Parathyroid adenoma (tissue), 2 donors: ENCODE results near the gene LTB.

ENCODE experiments used
- H2AFZ ChIP-seq: fragments of 300-600 bp; sonication (generic); one replicate; pipeline ENCODE4 v1.7.0; 2017; ENCODE audit warnings: antibody characterized with exemption, mild to moderate bottlenecking
- H3K27ac ChIP-seq: fragments of 300-600 bp; sonication (generic); one replicate; pipeline ENCODE4 v1.7.0; 2017
- H3K27me3 ChIP-seq: fragments of 300-600 bp; sonication (generic); one replicate; pipeline ENCODE4 v1.7.0; 2017; ENCODE audit warnings: low read length; ENCODE audit not compliant: control insufficient read depth, insufficient read depth
- H3K36me3 ChIP-seq: fragments of 300-600 bp; sonication (generic); one replicate; pipeline ENCODE4 v1.7.0; 2017; ENCODE audit warnings: low read length; ENCODE audit not compliant: control insufficient read depth, insufficient read depth
- H3K4me1 ChIP-seq: fragments of 300-600 bp; sonication (generic); one replicate; pipeline ENCODE4 v1.7.0; 2017; ENCODE audit warnings: control low read depth
- H3K4me2 ChIP-seq: fragments of 300-600 bp; sonication (generic); one replicate; pipeline ENCODE4 v1.7.0; 2017; ENCODE audit warnings: low read length
- H3K4me3 ChIP-seq: fragments of 300-600 bp; sonication (generic); one replicate; pipeline ENCODE4 v1.7.0; 2017; ENCODE audit warnings: low read depth, low read length
- H3K79me2 ChIP-seq: fragments of 300-600 bp; sonication (generic); one replicate; pipeline ENCODE4 v1.7.0; 2017; ENCODE audit warnings: control low read depth
- H3K9ac ChIP-seq: fragments of 300-600 bp; sonication (generic); one replicate; pipeline ENCODE4 v1.7.0; 2017; ENCODE audit warnings: mild to moderate bottlenecking
- H3K9me3 ChIP-seq: fragments of 300-600 bp; sonication (generic); one replicate; pipeline ENCODE4 v1.7.0; 2017; ENCODE audit warnings: low read length; ENCODE audit not compliant: control insufficient read depth
- TF ChIP-seq, protein P1 (sequence below): fragments of 300-600 bp; sonication (generic); IDR thresholded peaks from one replicate; pipeline ENCODE4 v1.7.0; 2017; ENCODE audit warnings: antibody characterized with exemption, mild to moderate bottlenecking
- donor health status: primary hyperparathyroidism.

Gene LTB

DNA sequence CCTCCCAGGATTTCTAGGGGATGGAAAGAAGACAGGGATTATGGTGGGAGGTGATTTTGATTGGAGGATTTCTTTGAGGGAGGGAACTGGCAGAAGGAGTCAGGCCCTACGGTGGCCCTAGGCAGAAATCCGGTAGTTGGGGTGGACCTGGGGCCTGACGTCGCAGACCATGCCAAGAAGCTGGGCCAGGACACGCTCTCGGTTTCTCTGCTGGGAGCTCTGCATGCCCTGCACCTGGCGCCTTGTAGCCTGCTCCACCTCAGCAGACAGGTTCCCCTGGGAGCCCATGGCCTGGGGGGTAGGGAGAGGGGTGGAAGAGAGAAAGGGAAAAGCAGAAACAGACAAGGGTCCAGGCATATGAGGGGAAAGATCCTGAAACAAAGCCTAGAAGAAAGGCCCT is 36.9 kb downstream of the LTB start:
- Histone ChIP-seq H3K9ac (no peak overlapping the region), H3K4me1 (peaks cover 18% of the 10 kb centered on the region), H2AFZ (no peak overlapping the region), H3K36me3 (no peaks in the 10 kb centered on the region), H3K27ac (no peak overlapping the region), H3K79me2 (peaks cover 32% of the 10 kb centered on the region), H3K4me2 (no peak overlapping the region), H3K27me3 (no peaks in the 10 kb centered on the region), H3K9me3 (no peaks in the 10 kb centered on the region), H3K4me3 (no peak overlapping the region)
- TF ChIP-seq, protein P1, sequence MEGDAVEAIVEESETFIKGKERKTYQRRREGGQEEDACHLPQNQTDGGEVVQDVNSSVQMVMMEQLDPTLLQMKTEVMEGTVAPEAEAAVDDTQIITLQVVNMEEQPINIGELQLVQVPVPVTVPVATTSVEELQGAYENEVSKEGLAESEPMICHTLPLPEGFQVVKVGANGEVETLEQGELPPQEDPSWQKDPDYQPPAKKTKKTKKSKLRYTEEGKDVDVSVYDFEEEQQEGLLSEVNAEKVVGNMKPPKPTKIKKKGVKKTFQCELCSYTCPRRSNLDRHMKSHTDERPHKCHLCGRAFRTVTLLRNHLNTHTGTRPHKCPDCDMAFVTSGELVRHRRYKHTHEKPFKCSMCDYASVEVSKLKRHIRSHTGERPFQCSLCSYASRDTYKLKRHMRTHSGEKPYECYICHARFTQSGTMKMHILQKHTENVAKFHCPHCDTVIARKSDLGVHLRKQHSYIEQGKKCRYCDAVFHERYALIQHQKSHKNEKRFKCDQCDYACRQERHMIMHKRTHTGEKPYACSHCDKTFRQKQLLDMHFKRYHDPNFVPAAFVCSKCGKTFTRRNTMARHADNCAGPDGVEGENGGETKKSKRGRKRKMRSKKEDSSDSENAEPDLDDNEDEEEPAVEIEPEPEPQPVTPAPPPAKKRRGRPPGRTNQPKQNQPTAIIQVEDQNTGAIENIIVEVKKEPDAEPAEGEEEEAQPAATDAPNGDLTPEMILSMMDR: no peak

DNA sequence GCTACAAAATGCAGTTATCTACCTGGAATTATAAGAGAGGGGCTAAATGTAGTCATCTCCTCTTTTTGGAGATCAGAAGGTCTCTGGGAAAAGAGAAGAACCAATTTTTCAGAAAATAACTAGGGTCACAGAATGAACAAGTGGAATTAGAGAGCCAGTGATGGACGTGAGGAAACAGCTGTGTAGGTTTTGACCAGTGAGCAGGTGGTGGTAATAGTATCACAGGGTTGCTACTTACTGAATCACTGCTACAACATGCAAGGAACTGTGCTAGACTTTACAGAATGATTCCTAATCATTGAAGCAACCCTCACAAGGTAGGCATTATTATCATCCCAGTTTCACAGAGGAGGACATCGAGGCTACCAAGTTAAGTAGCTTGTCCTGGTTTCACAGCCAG is 37.5 kb downstream of the LTB start:
- Histone ChIP-seq H3K27me3 (no peaks in the 10 kb centered on the region), H3K27ac (no peak overlapping the region), H3K9ac (no peak overlapping the region), H3K79me2 (peaks cover 38% of the 10 kb centered on the region), H2AFZ (no peak overlapping the region), H3K36me3 (no peaks in the 10 kb centered on the region), H3K9me3 (no peaks in the 10 kb centered on the region), H3K4me2 (no peak overlapping the region), H3K4me3 (no peak overlapping the region), H3K4me1 (peaks cover 24% of the 10 kb centered on the region)
- TF ChIP-seq, protein P1: no peak

DNA sequence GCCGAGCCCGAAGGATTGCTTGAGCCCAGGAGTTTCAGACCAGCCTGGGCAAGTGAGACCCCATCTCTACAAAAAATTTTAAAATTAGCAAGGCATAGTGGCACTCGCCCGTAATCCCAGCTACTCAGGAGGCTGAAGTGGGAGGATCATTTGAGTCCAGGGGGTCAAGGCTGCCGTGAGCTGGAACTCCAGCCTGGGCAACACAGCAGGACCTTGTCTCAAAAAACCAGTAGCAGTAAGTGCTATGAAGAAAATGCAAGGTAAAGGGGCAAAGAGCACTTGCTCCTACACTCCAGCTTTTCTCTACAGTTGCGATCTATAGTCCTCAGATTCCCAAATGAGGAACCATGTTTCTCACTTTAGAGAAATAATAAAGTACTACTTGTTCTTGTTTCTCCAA is 38.6 kb downstream of the LTB start:
- no peak overlapping the region for H3K9ac ChIP-seq
- H3K4me3 ChIP-seq: no peak overlapping the region
- H2AFZ ChIP-seq: no peak overlapping the region
- peak overlapping the region; percentile 92 for H3K27ac ChIP-seq
- TF ChIP-seq, protein P1: no peak
- H3K36me3 ChIP-seq: no peaks in the 10 kb centered on the region
- H3K9me3 ChIP-seq: no peaks in the 10 kb centered on the region
- peaks cover 22% of the 10 kb centered on the region for H3K4me1 ChIP-seq
- no peaks in the 10 kb centered on the region for H3K27me3 ChIP-seq
- no peak overlapping the region for H3K4me2 ChIP-seq
- H3K79me2 ChIP-seq: peaks cover 47% of the 10 kb centered on the region

DNA sequence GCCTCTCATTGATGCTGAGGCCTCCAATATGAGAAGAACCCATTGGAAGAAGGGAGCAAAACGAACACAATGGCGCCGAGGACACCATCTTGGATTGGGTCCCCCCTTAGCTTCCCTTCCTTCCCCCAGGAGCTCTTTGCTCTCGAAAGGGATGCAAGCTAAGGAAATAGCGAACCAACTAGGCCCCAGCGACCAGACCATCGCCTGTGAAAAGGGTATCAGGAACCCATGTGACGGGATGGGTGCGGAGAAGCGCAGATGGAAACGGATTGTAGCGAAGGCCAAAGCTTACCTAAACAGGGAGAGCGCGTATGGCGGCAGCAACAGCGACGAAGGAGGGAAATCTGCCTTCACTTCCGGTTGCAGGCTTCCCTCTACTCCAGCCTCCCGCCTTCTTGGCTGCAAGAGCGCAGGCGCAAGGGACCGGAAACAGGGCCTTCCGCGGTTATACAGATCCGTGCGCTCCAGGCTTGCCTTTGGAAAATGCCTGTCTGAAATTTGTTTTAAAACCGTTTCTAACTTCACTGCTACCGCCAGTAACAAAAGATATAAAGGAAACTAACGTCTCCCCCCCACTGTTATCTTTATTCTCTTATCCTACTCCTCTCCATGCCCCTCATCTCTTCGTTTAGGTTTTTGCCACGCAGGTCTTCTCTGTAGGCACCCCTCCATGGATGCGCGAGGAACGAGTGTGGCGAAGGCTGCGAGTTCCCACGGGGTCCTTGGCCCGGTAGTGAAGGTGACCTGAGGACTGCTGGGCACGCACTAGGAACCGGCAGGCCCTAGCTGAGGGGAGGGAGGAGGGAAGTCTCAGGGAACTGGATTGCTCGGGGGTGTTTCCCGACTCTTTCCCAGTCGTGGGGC is 40.3 kb downstream of the LTB start, which contains the start of gene DDX39B:
TSS of gene DDX39B (minus strand) at position 346 of the 864 bp plus-strand sequence. CDS start 1,471 bp downstream, outside the sequence.
- Histone ChIP-seq H3K4me1 (peaks cover 20% of the 10 kb centered on the region), H3K79me2 (peaks cover 40% of the 10 kb centered on the region), H2AFZ (peak within 1 kb of the TSS; percentile 82), H3K9me3 (no peaks in the 10 kb centered on the region), H3K9ac (peak within 1 kb of the TSS; percentile 90), H3K27me3 (no peaks in the 10 kb centered on the region), H3K36me3 (no peaks in the 10 kb centered on the region), H3K4me2 (peak within 1 kb of the TSS; percentile 59), H3K4me3 (peak within 1 kb of the TSS; percentile 99), H3K27ac (peak within 1 kb of the TSS; percentile 92)
- TF ChIP-seq, protein P1: no peak
